GM23338 (cell line): ENCODE results near the gene MCTP2. TPM values are rescaled to one million over a fixed set of nuclear protein-coding genes. Genes with fewer than 3 reads are reported as not detected.

Source experiments
- ATAC-seq: fragments of 200-7000 bp; cut with Tn5 transposase; 3 replicates; pipeline ENCODE4 v1.9.1; 2020
- DNase-seq: peaks from one replicate; pipeline ENCODE4 v3.0.0-alpha.2; 2015; ENCODE audit warnings: low spot score
- H2AFZ ChIP-seq: fragments of 200-600 bp; sonication (generic); 2 replicates; pipeline ENCODE4 v1.8.0; 2016; ENCODE audit warnings: antibody characterized with exemption, mild to moderate bottlenecking, moderate library complexity
- H3F3A ChIP-seq: fragments of 200-600 bp; sonication (generic); replicated peaks from 2 replicates; pipeline ENCODE4 v1.8.0; 2017; ENCODE audit warnings: antibody characterized with exemption, mixed run types, low read depth
- H3K27ac ChIP-seq: fragments of 200-600 bp; sonication (generic); 2 replicates; pipeline ENCODE4 v1.6.1; 2016; ENCODE audit warnings: low read depth
- H3K27me3 ChIP-seq: fragments of 200-600 bp; sonication (generic); 2 replicates; pipeline ENCODE4 v1.8.0; 2016; ENCODE audit warnings: mild to moderate bottlenecking, mixed run types, moderate library complexity; ENCODE audit not compliant: insufficient read depth
- H3K36me3 ChIP-seq: fragments of 200-600 bp; sonication (generic); 2 replicates; pipeline ENCODE4 v1.8.0; 2016; ENCODE audit warnings: mild to moderate bottlenecking; ENCODE audit not compliant: insufficient read depth
- H3K4me1 ChIP-seq: fragments of 200-600 bp; sonication (generic); 2 replicates; pipeline ENCODE4 v1.8.0; 2016; ENCODE audit warnings: mild to moderate bottlenecking, moderate library complexity; ENCODE audit not compliant: insufficient read depth
- H3K4me2 ChIP-seq: fragments of 200-600 bp; sonication (generic); 2 replicates; pipeline ENCODE4 v1.7.1; 2017; ENCODE audit warnings: mixed run types
- H3K4me3 ChIP-seq: fragments of 200-600 bp; sonication (generic); 2 replicates; pipeline ENCODE4 v1.6.1; 2016; ENCODE audit warnings: mixed run types
- H3K79me2 ChIP-seq: fragments of 200-600 bp; sonication (generic); replicated peaks from 2 replicates; pipeline ENCODE4 v1.8.0; 2017; ENCODE audit warnings: mild to moderate bottlenecking; ENCODE audit not compliant: insufficient read depth
- H3K9me2 ChIP-seq: fragments of 200-600 bp; sonication (generic); 2 replicates; pipeline ENCODE4 v1.8.0; 2017; ENCODE audit not compliant: insufficient read depth
- H4K20me1 ChIP-seq: fragments of 200-600 bp; sonication (generic); replicated peaks from 2 replicates; pipeline ENCODE4 v1.8.0; 2017; ENCODE audit warnings: mild to moderate bottlenecking; ENCODE audit not compliant: insufficient read depth
- H3K27ac Mint-ChIP-seq: 2 replicates; pipeline ENCODE4 v1.8.0; 2020; ENCODE audit warnings: inconsistent platforms, mild to moderate bottlenecking, moderate library complexity, mixed read lengths
- H3K27me3 Mint-ChIP-seq: 3 replicates; pipeline ENCODE4 v1.8.0; 2022; ENCODE audit warnings: low read depth, mild to moderate bottlenecking, moderate library complexity, mixed read lengths, inconsistent platforms; ENCODE audit not compliant: insufficient read depth, poor library complexity
- H3K36me3 Mint-ChIP-seq: 3 replicates; pipeline ENCODE4 v1.8.0; 2021; ENCODE audit warnings: low read depth, mild to moderate bottlenecking, inconsistent platforms, moderate library complexity, mixed read lengths
- H3K4me1 Mint-ChIP-seq: 3 replicates; pipeline ENCODE4 v1.8.0; 2020; ENCODE audit warnings: mild to moderate bottlenecking, inconsistent platforms, mixed read lengths
- H3K4me3 Mint-ChIP-seq: 3 replicates; pipeline ENCODE4 v1.8.0; 2021; ENCODE audit warnings: moderate library complexity, mild to moderate bottlenecking, inconsistent platforms, mixed read lengths
- H3K9me3 Mint-ChIP-seq: 3 replicates; pipeline ENCODE4 v1.8.0; 2020; ENCODE audit warnings: moderate library complexity, mild to moderate bottlenecking, inconsistent platforms, mixed read lengths
- CREB1 ChIP-seq: fragments of 250-450 bp; sonication (Bioruptor Pico); IDR thresholded peaks from 2 replicates; pipeline ENCODE4 v1.5.0; 2020; ENCODE audit warnings: low read depth, mild to moderate bottlenecking, moderate library complexity
- CTCF ChIP-seq, 2 experiments: fragments of 200-600 bp in 1 of 2; sonication (generic) in 1 of 2; conservative IDR thresholded peaks; 2 replicates each; pipeline versions ENCODE4 v1.5.1 to v1.6.1; 2016 to 2017; ENCODE audit warnings: antibody characterized with exemption in 2 of 2, low read depth in 2 of 2, mild to moderate bottlenecking in 2 of 2, moderate library complexity in 1 of 2
- EZH2 ChIP-seq: fragments of 200-600 bp; sonication (generic); IDR thresholded peaks from one replicate; pipeline ENCODE4 v1.8.0; 2017; ENCODE audit warnings: antibody characterized with exemption, mild to moderate bottlenecking, low read depth; ENCODE audit not compliant: unreplicated experiment
- EZH2phosphoT487 ChIP-seq: fragments of 200-600 bp; sonication (generic); IDR thresholded peaks from one replicate; pipeline ENCODE4 v1.8.1; 2018; ENCODE audit warnings: antibody characterized with exemption; ENCODE audit not compliant: unreplicated experiment
- JUNB ChIP-seq: IDR thresholded peaks from one replicate; pipeline ENCODE4 v1.6.1; 2016; ENCODE audit warnings: antibody characterized with exemption; ENCODE audit not compliant: unreplicated experiment
- REST ChIP-seq: IDR thresholded peaks from one replicate; pipeline ENCODE4 v1.6.1; 2018; ENCODE audit warnings: antibody characterized with exemption; ENCODE audit not compliant: unreplicated experiment
- ZNF331 ChIP-seq: fragments of 250-450 bp; sonication (Bioruptor Pico); IDR thresholded peaks from 2 replicates; pipeline ENCODE4 v1.5.0; 2020; ENCODE audit warnings: low read depth, mild to moderate bottlenecking, moderate library complexity
- polyA plus RNA-seq: library from polyadenylated mRNA; unstranded; fragments of >200 nt; fragmentation: Nextera tagmentation; extraction: Ambion mirVana; gene quantifications from 2 replicates; pipeline ENCODE4 v1.2.1, GENCODE V29; 2016
- total RNA-seq: library from RNA; depleted of rRNA; stranded (reverse); fragments of >200 nt; shearing (Covaris generic); gene quantifications from 2 replicates; pipeline ENCODE4 v1.2.3, GENCODE V29; 2014

Gene MCTP2
- total and polyA plus RNA-seq, 2 experiments from 2014 or later, result 1.8 to 5.5 TPM

- TF ChIP-seq REST (no peak), CTCF (conservative IDR thresholded peaks at IDR 0.05; ENCODE audit: low read depth in 2 of 2) (no peak), CREB1 (no peak), EZH2phosphoT487 (no peak), JUNB (no peak)
These were observed 75.6 kb downstream of the MCTP2 start (continued) for GRCh38 chr15:94306700-94307650.

GRCh38 chr15:94312946-94313345 is 81.6 kb downstream of the MCTP2 start:
- Mint-ChIP-seq H3K4me1 (peaks cover 13% of the 10 kb centered on the region), H3K4me3 (no peak overlapping the region), H3K36me3 (no peaks in the 10 kb centered on the region), H3K27ac (no peak overlapping the region), H3K9me3 (no peaks in the 10 kb centered on the region; the same call in 2 of the 3 replicates), H3K27me3 (no peaks in the 10 kb centered on the region)
- Histone ChIP-seq H3K9me2 (peaks cover 4% of the 10 kb centered on the region; the same call in 1 of the 2 replicates), H2AFZ (no peak overlapping the region), H3K4me1 (peaks cover 5% of the 10 kb centered on the region; the same call in 1 of the 2 replicates), H3K36me3 (no peaks in the 10 kb centered on the region), H3K79me2 (no peaks in the 10 kb centered on the region), H3K27ac (no peak overlapping the region), H3K27me3 (no peaks in the 10 kb centered on the region), H4K20me1 (no peaks in the 10 kb centered on the region), H3F3A (no peaks in the 10 kb centered on the region), H3K4me2 (no peak overlapping the region), H3K4me3 (no peak overlapping the region)
- no peak for TF ChIP-seq CREB1
- no peak for TF ChIP-seq EZH2
- TF ChIP-seq ZNF331 (CRISPR knock-in tag), result no peak
- TF ChIP-seq EZH2phosphoT487, result no peak
- DNase-seq (no peak), ATAC-seq (no peak)
